Mammary epithelial cell (primary cell): ENCODE measurements around the gene ZBTB20.

Source experiments
- EZH2 ChIP-seq: IDR thresholded peaks from 2 replicates; pipeline ENCODE4 v1.6.1; 2012; ENCODE audit warnings: low read length, inconsistent platforms, borderline replicate concordance
- TF ChIP-seq, protein P1 (sequence below), 2 donors: IDR thresholded peaks in 1 of 2; conservative IDR thresholded peaks in 1 of 2; 2 replicates each; pipeline ENCODE4 v1.5.1; 2011 to 2012; ENCODE audit warnings: inconsistent platforms in 2 of 2, low read length in 2 of 2, mild to moderate bottlenecking in 2 of 2, control low read depth in 1 of 2, low read depth in 1 of 2; ENCODE audit not compliant: insufficient read depth in 1 of 2; ENCODE audit errors: extremely low read depth in 1 of 2

- TF ChIP-seq, protein P1, sequence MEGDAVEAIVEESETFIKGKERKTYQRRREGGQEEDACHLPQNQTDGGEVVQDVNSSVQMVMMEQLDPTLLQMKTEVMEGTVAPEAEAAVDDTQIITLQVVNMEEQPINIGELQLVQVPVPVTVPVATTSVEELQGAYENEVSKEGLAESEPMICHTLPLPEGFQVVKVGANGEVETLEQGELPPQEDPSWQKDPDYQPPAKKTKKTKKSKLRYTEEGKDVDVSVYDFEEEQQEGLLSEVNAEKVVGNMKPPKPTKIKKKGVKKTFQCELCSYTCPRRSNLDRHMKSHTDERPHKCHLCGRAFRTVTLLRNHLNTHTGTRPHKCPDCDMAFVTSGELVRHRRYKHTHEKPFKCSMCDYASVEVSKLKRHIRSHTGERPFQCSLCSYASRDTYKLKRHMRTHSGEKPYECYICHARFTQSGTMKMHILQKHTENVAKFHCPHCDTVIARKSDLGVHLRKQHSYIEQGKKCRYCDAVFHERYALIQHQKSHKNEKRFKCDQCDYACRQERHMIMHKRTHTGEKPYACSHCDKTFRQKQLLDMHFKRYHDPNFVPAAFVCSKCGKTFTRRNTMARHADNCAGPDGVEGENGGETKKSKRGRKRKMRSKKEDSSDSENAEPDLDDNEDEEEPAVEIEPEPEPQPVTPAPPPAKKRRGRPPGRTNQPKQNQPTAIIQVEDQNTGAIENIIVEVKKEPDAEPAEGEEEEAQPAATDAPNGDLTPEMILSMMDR (conservative IDR thresholded peaks at IDR 0.05 in 1 of 2, IDR thresholded peaks at IDR 0.05 in 1 of 2; ENCODE audit: extremely low read depth in 1 of 2, insufficient read depth in 1 of 2, low read depth in 1 of 2, low read length in 2 of 2): no peak
- no peak for TF ChIP-seq EZH2
Measured at GRCh38 chr3:115111632-115112031, 35.5 kb downstream of the ZBTB20 start.
